ENCODE results near the gene RIPOR3. TPM values are rescaled to one million over a fixed set of nuclear protein-coding genes. Genes with fewer than 3 reads are reported as not detected.

Gene RIPOR3
- total and polyA plus RNA-seq, 9 of the 15 experiments (the other 6 are each of a cell fraction or from before 2014, with no cell fraction given), result 3.3 to 62.7 (median 21.4) TPM

DNA sequence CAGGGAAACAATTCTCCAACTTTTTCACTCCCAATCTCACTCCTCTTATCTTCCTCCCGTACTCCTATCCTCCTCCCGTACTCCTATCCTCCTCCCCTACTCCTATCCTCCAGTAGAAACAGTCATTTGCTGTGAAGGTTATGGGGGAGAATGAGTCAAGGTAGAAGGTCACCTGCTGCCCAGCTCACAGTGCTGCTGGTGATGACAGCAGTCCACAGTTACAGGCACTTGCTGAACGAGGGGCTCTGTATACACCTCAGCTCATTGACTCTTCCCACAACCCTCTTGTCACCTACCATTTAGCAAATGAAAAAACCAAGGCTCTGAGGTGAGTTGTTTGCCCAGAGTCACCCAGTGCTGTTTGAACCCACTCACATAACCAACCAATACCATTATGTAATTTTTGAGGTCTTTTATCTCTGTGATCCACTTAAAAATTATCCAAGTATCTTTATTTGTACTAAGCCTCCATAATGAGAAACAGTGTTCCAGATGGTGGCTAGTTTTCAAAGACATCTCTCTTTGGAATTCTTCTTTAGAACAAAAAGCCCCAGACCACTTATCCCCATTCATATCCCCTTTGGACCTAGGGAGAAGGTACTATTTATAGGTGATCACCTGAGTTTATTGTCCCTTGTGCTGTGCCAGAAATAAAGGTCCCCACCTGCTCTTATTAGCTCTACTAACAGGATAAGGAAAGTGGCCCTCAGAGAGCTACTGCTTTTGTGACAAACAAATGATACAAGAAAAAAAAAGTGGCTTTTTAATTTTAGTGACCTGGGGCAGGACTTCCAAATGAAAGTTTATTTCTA lies 128.0 kb downstream of the RIPOR3 start (continued):
- no peak for TF ChIP-seq NFYB (IDR thresholded peaks at IDR 0.05; ENCODE audit: extremely low read depth, insufficient read length)
- no peak for TF ChIP-seq RREB1 (CRISPR knock-in tag; IDR thresholded peaks at IDR 0.05)

DNA sequence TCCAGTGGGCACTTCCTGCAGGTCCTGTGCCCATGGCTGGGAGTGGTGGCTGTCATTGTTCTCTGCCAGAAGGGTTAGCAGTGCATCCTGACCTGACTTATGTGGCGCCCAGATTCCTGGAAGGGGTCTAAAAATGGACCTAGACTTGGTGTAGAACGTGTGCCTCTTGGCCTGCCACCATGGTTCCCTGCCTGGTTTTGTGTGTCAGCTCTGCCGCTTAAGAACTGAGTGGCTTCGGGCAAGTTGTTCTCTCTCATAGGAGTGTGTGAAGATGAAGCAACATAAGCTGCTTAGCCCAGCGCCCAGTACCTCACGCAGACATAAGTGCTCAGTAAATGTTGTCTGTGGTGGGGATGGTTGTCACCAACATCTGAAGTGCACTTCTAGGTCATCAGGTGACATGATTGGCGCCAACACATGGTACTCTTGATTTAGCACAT lies 129.1 kb downstream of the RIPOR3 start:
- H3K9ac ChIP-seq (ENCODE audit: insufficient read depth in 1 of 2, low read depth in 2 of 2, low read length in 2 of 2), result no peak overlapping the region
- FAIRE-seq (no peak), DNase-seq (ENCODE audit: extremely low read depth in 1 of 4, low spot score in 3 of 4) (no peak), ATAC-seq (no peak)
- H3K36me3 ChIP-seq (ENCODE audit: control insufficient read depth, insufficient read depth, low read length), result peaks cover 73% of the 10 kb centered on the region
- intact Hi-C loops (cut with micrococcal nuclease), result no loop called here
- no peak overlapping the region for H3K4me3 ChIP-seq
- H4K20me1 ChIP-seq (replicated peaks; ENCODE audit: control insufficient read depth, insufficient read depth, low read length), result no peaks in the 10 kb centered on the region; the same call in 1 of the 2 replicates
- H3K27ac ChIP-seq (ENCODE audit: extremely low read depth, low read depth, low read length), result no peak overlapping the region
- no peak overlapping the region for H2AFZ ChIP-seq (ENCODE audit: low read depth, low read length)
- TF ChIP-seq SMAD2 (IDR thresholded peaks at IDR 0.05; ENCODE audit: low read depth, low read length), result no peak
- no peak for TF ChIP-seq PURB (CRISPR knock-in tag; IDR thresholded peaks at IDR 0.05; ENCODE audit: low read depth)
- TF ChIP-seq ZBTB43 (CRISPR knock-in tag; IDR thresholded peaks at IDR 0.05), result no peak
- no peak for TF ChIP-seq ZNF184 (CRISPR knock-in tag; IDR thresholded peaks at IDR 0.05)
- no peak for TF ChIP-seq TEAD4 (IDR thresholded peaks at IDR 0.05; ENCODE audit: low read length)
- no peak for TF ChIP-seq TEAD4 (CRISPR knock-in tag; IDR thresholded peaks at IDR 0.05; ENCODE audit: borderline replicate concordance)
- TF ChIP-seq NCOA2 (IDR thresholded peaks at IDR 0.05; ENCODE audit: partially characterized antibody in 2 of 2), result no peak
- no peak for TF ChIP-seq MAFK (IDR thresholded peaks at IDR 0.05; ENCODE audit: low read length)
- no peak for TF ChIP-seq ZNF589 (CRISPR knock-in tag; IDR thresholded peaks at IDR 0.05; ENCODE audit: low read depth)
- 90% methylated on average over 7 of the region's 7 CpGs for WGBS (ENCODE audit: insufficient coverage, low coverage, missing lambda C conversion rate)
- in situ Hi-C loops (cut with MboI), result no loop called here
- POLR2A ChIA-PET, result interaction anchor here (0.7 to 2.5 kb wide), 2 partner anchors 11 to 32 kb away, joined by 3 to 6 read pairs; no protein-coding TSS in a partner anchor
- H3K4me1 ChIP-seq (replicated peaks in 1 of 2; ENCODE audit: control insufficient read depth in 2 of 2, insufficient read depth in 2 of 2, low read length in 2 of 2), result peaks cover 4 to 7% of the 10 kb centered on the region in 2 experiments; a peak in 4 of 5 replicates
- CTCF ChIA-PET (ENCODE audit: low intra/inter-chr PET ratio), result no interaction called here
- no peaks in the 10 kb centered on the region for H3K9me1 ChIP-seq (ENCODE audit: control insufficient read depth, insufficient read depth, low read length)
- H3K27me3 ChIP-seq (ENCODE audit: control insufficient read depth in 2 of 2, insufficient read depth in 2 of 2, low read length in 2 of 2), result no peaks in the 10 kb centered on the region
- H3K9me3 ChIP-seq (replicated peaks; ENCODE audit: control insufficient read depth, insufficient read depth, low read depth, low read length), result no peaks in the 10 kb centered on the region
- H3K4me2 ChIP-seq (ENCODE audit: insufficient read depth, low read length), result no peak overlapping the region
- no TSS peak for BruUV-seq (replicated peaks)
- H3K79me2 ChIP-seq (ENCODE audit: control insufficient read depth, insufficient read depth, low read length), result peaks cover 50% of the 10 kb centered on the region

Data from K562 (cell line).